Measurements from ENCODE around the gene CCDC172.

GRCh38 chr10:116324951-116325635 lies 845 bp downstream of the CCDC172 start:
- TF ChIP-seq CTCF (IDR thresholded peaks at IDR 0.05) = no peak
- no peak for TF ChIP-seq EZH2 (IDR thresholded peaks at IDR 0.05)
